GM10248 (cell line): Measurements from ENCODE around the gene EEFSEC.

Source experiments
- CTCF ChIA-PET: fragments of 300-600 bp; sonication (Branson Sonifier 250); formaldehyde crosslinking; extraction: SDS; loops from one replicate; lab custom pipeline; 2021; ENCODE audit warnings: antibody characterized with exemption; lab: Yijun Ruan, JAX
- POLR2A ChIA-PET: fragments of 350-650 bp; sonication (Branson Sonifier 250); formaldehyde crosslinking; extraction: SDS; loops from one replicate; lab custom pipeline; 2020; ENCODE audit warnings: antibody characterized with exemption; lab: Yijun Ruan, JAX
- DNase-seq: peaks from one replicate; pipeline ENCODE4 v3.0.0; 2012; ENCODE audit errors: extremely low spot score
- CTCF ChIP-seq: IDR thresholded peaks from 2 replicates; pipeline ENCODE4 v1.5.1; 2012; ENCODE audit warnings: mild to moderate bottlenecking, low read depth; ENCODE audit errors: extremely low read depth, missing control alignments, control extremely low read depth

Gene EEFSEC

GRCh38 chr3:128226795-128227395, 73.6 kb downstream of the EEFSEC start:
- ChIA-PET CTCF (interaction anchor here (0.7 to 3.5 kb wide), 13 partner anchors 9 to 380 kb away, joined by 3 to 20 read pairs (median 5); no protein-coding TSS in a partner anchor), POLR2A (no interaction called here)
- peak; percentile 51 for TF ChIP-seq CTCF
- DNase-seq: peak; percentile 68

- POLR2A ChIA-PET: no interaction called here
- no peak for DNase-seq
- CTCF ChIA-PET: interaction anchor here (0.7 to 3.5 kb wide), 8 partner anchors 8 to 95 kb away, joined by 3 to 20 read pairs (median 5); no protein-coding TSS in a partner anchor
- TF ChIP-seq CTCF: no peak
Observed at GRCh38 chr3:128227507-128227906, 74.2 kb downstream of the EEFSEC start.

- ChIA-PET CTCF (interaction anchor here (0.6 to 1.4 kb wide), 4 partner anchors 10 to 34 kb away, joined by 3 to 6 read pairs (median 4); no protein-coding TSS in a partner anchor), POLR2A (no interaction called here)
- no peak for DNase-seq
- no peak for TF ChIP-seq CTCF
Observed at GRCh38 chr3:128228366-128228910, 75.2 kb downstream of the EEFSEC start.

GRCh38 chr3:128229106-128229857, 76.0 kb downstream of the EEFSEC start:
- ChIA-PET CTCF (interaction anchor here (0.6 to 1.4 kb wide), 2 partner anchors 11 to 19 kb away, joined by 3 to 6 read pairs; no protein-coding TSS in a partner anchor), POLR2A (no interaction called here)
- no peak for DNase-seq
- no peak for TF ChIP-seq CTCF

- POLR2A ChIA-PET: no interaction called here
- DNase-seq: no peak
- TF ChIP-seq CTCF: no peak
- CTCF ChIA-PET: no interaction called here
Observed at GRCh38 chr3:128231606-128232005, 78.3 kb downstream of the EEFSEC start.

- DNase-seq: no peak
- CTCF ChIA-PET: interaction anchor here (0.9 to 1.5 kb wide), 4 partner anchors 9 to 19 kb away, joined by 3 to 5 read pairs (median 4); no protein-coding TSS in a partner anchor
- no peak for TF ChIP-seq CTCF
- POLR2A ChIA-PET: no interaction called here
Observed at GRCh38 chr3:128232376-128233178, 79.3 kb downstream of the EEFSEC start.
